Measurements from ENCODE around the gene ADRA2B.
"Not testable (repeated sequence)": the region's sequence is repeated elsewhere in the genome, so short reads cannot be mapped to it uniquely, and the experiment has no call there.

Gene ADRA2B

GRCh38 chr2:96150007-96150640 is 33.8 kb upstream of the ADRA2B start:
- no peak for DNase-seq (ENCODE audit: low spot score)

- DNase-seq (ENCODE audit: low spot score), result no peak
These were observed 32.2 kb upstream of the ADRA2B start for GRCh38 chr2:96148410-96149217.

- no peak for DNase-seq (ENCODE audit: low spot score)
These were observed 31.3 kb upstream of the ADRA2B start for GRCh38 chr2:96147593-96148201.

DNA sequence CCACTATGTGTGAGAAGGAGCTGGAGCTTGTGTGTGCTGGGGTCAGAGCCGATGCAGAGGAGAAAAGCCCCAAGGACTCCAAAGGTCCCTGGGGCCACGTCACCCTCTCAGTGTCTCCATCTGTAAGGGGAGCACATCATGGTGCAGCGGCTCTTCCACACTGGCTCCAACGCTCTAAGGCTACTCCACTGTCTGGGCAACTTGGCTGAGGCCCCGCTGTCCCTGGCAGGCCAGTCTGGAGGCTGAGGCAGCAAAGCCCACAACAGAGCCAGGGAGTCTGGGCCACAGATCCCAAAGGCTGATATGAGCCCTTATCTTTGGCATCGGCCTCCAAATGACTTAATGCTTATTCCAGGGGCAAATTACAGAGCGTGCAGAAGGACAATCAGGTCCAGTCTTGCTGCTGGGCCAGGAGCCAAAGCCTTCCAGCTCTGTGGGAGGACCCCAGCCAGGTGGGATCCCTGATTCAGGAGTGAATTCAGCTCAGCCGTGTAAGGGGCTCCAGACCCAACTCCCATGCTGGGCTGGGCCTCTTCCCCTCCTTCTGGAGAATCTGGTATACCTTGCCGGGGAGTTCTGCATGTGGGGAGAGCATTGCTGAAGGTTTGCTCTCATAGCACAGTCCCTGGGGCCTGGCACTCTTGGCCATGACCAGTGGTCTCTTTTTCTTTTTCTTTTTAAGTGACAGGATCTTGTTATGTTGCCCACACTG is 30.7 kb upstream of the ADRA2B start:
- DNase-seq (ENCODE audit: low spot score), result no peak

GRCh38 chr2:96146153-96146880 is 29.9 kb upstream of the ADRA2B start:
- no peak for DNase-seq (ENCODE audit: low spot score)

GRCh38 chr2:96145848-96146152 is 29.4 kb upstream of the ADRA2B start:
- DNase-seq (ENCODE audit: low spot score), result no peak

- DNase-seq (ENCODE audit: low spot score), result peak; percentile 51
These were observed 28.9 kb upstream of the ADRA2B start, which contains the start of gene DUSP2 for GRCh38 chr2:96145036-96145847. Gene DUSP2, minus strand, starts transcription at chr2:96145440. Its CDS starts 86 bp downstream, at chr2:96145354.

DNA sequence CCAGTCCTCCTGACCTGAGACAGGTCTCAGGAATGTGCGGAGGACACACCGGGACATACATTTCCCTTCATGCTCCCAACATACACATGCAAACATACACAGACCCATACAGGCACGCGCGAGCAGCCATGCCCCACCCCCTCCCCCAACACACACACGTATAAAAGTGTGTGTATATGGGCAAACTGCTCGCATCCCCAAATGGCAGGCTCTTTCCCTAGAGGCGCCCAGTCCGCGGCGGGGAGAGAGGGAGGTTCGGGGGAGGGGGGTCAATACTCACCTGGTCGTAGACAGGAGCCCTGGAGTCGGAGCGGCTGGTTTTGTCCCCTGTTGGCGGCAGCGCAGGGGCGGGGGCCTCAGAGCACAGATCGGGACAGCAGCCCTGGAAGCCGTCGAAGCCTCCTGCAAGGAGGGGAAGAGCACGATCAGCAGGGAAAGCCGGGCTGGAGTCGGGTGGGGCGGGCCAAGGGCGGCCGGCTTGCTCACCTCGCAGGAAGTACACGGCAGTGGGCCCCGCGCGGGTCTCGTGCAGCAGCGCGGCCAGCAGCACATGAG is 28.2 kb upstream of the ADRA2B start:
- DNase-seq (ENCODE audit: low spot score), result no peak

GRCh38 chr2:96143848-96144480 is 27.6 kb upstream of the ADRA2B start:
- no peak for DNase-seq (ENCODE audit: low spot score)

- DNase-seq (ENCODE audit: low spot score), result no peak
These were observed 27.0 kb upstream of the ADRA2B start for GRCh38 chr2:96143231-96143847.

DNA sequence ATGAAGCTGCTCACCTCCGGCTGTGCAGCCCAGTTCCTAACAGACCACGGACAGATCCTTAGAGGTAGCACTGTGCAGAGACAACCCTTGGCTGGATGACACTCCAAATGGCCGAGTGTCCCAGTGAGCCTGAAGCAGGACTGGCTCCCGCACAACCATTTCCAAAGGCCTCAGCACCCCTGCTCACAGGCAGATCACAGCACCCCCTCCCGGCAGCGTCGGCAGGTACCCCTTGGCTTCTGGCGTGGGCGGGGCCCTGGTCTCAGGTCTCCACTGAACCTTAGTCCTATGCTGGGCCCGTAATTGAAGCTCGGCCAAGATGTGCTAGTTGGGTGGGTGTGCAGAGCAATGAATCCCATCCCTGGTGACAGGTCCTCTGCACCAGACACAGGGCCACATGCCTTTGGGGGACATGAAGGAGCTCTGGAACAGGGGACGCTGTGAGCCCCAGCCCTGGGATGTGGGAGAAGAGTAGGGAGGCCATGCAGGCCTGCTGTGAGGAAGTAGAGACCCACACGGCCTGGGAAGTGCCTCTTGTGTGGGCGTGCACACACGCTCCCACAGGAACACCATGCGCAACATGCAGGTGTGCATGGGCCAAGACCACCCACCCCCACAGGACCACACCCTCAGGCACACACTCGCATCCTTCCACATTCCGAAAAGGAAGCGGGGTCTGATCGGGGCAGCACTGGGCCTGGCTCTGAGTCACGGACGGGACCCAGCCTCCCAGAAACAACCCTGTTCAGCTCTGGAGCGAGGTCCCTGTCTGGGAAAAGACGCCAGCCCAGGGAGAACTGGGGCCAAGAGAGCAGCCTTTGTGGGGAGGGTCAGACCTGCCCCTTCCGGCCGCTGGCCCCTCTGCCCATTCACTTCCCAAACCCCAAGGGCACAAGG is 26.1 kb upstream of the ADRA2B start:
- no peak for DNase-seq (ENCODE audit: low spot score)

GRCh38 chr2:96141624-96141967 is 25.2 kb upstream of the ADRA2B start:
- DNase-seq (ENCODE audit: low spot score), result not testable (repeated sequence)

DNA sequence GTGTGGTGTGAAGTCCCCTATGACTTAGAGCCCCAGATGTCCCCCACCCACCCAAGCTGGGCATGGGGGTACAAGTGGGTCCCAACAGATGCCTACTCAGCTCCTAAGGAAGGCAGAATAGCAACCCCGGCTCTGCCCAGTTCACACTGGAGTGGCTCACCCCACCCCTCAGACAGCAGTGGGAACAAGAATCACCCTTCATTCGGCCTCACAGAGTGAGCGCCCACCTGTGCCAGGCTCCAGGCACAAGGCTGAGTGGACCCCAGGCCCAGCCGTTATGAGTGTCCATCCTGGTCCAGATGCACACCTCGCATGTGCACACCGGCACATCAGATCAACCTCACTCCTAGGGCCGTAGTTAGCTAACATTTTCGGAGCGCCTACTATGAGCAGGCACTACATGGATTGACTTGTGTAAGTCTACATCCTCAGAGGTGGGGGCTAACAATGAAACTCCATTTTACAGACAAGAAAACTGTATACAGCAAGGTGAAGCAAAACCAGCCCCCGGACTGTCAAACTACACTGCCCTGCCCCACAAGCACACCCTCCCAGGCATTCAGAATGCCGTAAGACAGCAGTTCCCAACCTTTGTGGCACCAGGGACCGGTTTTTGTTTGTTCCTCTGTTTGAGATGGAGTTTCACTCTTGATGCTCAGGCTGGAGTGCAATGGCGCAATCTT is 24.7 kb upstream of the ADRA2B start:
- no peak for DNase-seq (ENCODE audit: low spot score)

DNA sequence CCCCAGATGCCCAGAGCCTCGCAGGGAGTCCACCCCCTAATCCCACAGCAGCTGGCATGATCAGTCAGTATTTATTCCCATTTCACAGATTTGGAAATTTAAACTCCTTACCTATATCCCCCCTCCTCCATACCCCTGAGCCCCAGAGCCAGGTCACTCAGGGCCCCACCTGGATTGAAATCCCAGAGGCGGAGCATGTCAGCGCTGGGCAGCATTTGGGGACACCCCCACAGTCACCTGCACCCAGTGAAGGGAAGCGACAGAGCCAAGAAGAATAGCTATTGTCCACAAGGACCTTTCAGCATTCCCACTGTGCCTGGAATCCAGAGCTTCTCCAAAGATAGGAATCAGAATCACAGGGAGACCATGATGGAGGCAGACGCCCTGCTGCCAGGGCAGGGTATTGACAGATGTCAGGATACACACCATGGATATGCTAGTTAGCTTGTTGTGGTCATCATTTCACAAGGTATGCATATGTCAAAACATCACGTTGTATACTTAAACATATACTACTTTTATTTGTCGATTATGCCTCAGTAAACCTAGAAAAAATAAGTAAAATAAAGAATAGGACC is 22.9 kb upstream of the ADRA2B start:
- DNase-seq (ENCODE audit: low spot score), result no peak

GRCh38 chr2:96138179-96139145 is 22.1 kb upstream of the ADRA2B start, which contains the start of gene ASTL:
Gene ASTL, minus strand, starts transcription at chr2:96138502. Its CDS starts 66 bp downstream, at chr2:96138436.
- no peak for DNase-seq (ENCODE audit: low spot score)

DNA sequence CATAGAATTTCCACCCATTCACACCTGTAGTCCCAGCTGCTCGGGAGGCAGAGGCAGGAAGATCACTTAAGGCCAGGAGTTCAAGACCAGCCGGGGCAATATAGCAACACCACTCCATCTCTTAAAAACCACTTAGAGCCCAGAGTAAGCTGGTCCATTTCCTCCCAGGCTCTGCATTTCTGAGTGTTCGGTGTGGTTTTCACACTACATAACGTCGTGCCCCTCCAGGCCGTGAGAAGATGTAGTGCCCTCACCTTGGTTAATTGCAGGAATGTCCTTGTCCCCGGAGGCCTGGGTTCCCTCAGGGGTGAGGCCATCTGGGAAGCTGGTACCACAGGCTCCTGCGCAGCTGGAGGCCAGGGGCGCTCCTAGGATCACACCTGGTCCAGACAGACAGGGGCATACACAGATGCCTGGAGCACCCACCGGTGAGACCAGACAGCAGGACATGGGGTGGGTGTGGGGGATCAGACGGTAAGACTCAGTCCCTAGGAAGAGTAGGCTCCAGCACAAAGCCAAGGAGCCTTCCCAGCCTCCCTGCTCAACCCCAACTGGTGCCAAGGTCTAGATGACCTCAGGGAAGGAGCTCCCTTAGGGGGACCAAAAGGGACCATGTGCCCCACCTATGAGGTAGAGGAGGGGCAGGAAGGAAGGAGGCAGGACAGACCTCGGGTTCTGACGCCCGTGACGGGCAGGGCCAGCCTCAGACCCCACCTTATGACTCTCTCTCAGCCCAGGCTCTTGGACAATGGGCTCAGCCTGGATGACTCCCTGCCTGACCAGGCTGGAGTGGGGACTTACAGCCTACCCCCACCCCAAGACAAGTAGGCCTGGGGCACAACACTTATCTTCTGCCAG is 21.2 kb upstream of the ADRA2B start:
- no peak for DNase-seq (ENCODE audit: low spot score)
